H1 (cell line): ENCODE results near the gene LMO4. TPM values are rescaled to one million over a fixed set of nuclear protein-coding genes. Genes with fewer than 3 reads are reported as not detected.

Source experiments
- CTCF ChIA-PET: fragments of 300-600 bp; sonication (Branson Sonifier 250); formaldehyde crosslinking; loops from one replicate; lab custom pipeline; 2021; ENCODE audit not compliant: partially characterized antibody; lab: Charles Lee
- POLR2A ChIA-PET: fragments of 300-600 bp; sonication (Branson Sonifier 250); formaldehyde crosslinking; loops from one replicate; lab custom pipeline; 2021; ENCODE audit warnings: inconsistent platforms; ENCODE audit not compliant: partially characterized antibody; lab: Charles Lee
- DNase-seq, 2 experiments: peaks; one replicate each; pipeline versions ENCODE4 v3.0.0 to v3.0.0-alpha.2; 2010 to 2022; ENCODE audit warnings: low spot score in 2 of 2, low read depth in 1 of 2, mixed read lengths in 1 of 2
- FAIRE-seq: peaks from 2 replicates; lab custom pipeline; 2011; peaks lifted over from hg19 to GRCh38; lab: Jason Lieb, UNC
- H2AFZ ChIP-seq: 2 replicates; pipeline ENCODE4 v1.8.1; 2012; ENCODE audit warnings: low read length, inconsistent platforms
- H2AK5ac ChIP-seq: 2 replicates; pipeline ENCODE4 v1.6.1; 2013; ENCODE audit warnings: low read depth, low read length
- H2BK120ac ChIP-seq: replicated peaks from 2 replicates; pipeline ENCODE3; 2013; ENCODE audit warnings: low read depth, low read length, inconsistent platforms
- H2BK12ac ChIP-seq: 2 replicates; pipeline ENCODE4 v1.6.1; 2013; ENCODE audit warnings: low read depth, low read length
- H2BK15ac ChIP-seq: 2 replicates; pipeline ENCODE4 v1.6.1; 2013; ENCODE audit warnings: low read length
- H2BK20ac ChIP-seq: 2 replicates; pipeline ENCODE4 v1.6.1; 2013; ENCODE audit warnings: low read length
- H2BK5ac ChIP-seq: 2 replicates; pipeline ENCODE4 v1.6.1; 2013; ENCODE audit warnings: low read depth, low read length
- H3K14ac ChIP-seq: 2 replicates; pipeline ENCODE4 v1.6.1; 2013; ENCODE audit warnings: inconsistent platforms; ENCODE audit not compliant: insufficient read length
- H3K18ac ChIP-seq: 2 replicates; pipeline ENCODE4 v1.6.1; 2013; ENCODE audit warnings: low read length; ENCODE audit errors: extremely low read depth
- H3K23ac ChIP-seq: 2 replicates; pipeline ENCODE4 v1.6.1; 2013; ENCODE audit warnings: inconsistent platforms; ENCODE audit not compliant: insufficient read length
- H3K23me2 ChIP-seq: 2 replicates; pipeline ENCODE4 v1.6.1; 2013; ENCODE audit warnings: low read depth, low read length
- H3K27ac ChIP-seq: 2 replicates; pipeline ENCODE4 v1.6.1; 2011; ENCODE audit warnings: low read depth, low read length, inconsistent platforms
- H3K27me3 ChIP-seq, 4 experiments: replicated peaks in 1 of 4; 1 replicate in 1 of 4; 2 replicates in 3 of 4; pipeline versions ENCODE4 v1.6.1 to v1.8.1; 2011 to 2013; ENCODE audit warnings: low read length in 3 of 4, mild to moderate bottlenecking in 3 of 4, inconsistent platforms in 2 of 4, mixed read lengths in 2 of 4, moderate library complexity in 1 of 4; ENCODE audit not compliant: control insufficient read depth in 3 of 4, insufficient read depth in 3 of 4; ENCODE audit errors: extremely low read depth in 1 of 4
- H3K36me3 ChIP-seq, 4 experiments: 2 replicates each; pipeline versions ENCODE4 v1.6.1 to v1.8.1; 2011 to 2013; ENCODE audit warnings: mild to moderate bottlenecking in 4 of 4, low read length in 3 of 4, moderate library complexity in 2 of 4, control low read depth in 1 of 4, inconsistent platforms in 1 of 4; ENCODE audit not compliant: insufficient read depth in 4 of 4, control insufficient read depth in 2 of 4
- H3K4ac ChIP-seq: replicated peaks from 2 replicates; pipeline ENCODE3; 2013; ENCODE audit warnings: low read length, low read depth, mixed read lengths, inconsistent platforms; ENCODE audit not compliant: insufficient read length
- H3K4me1 ChIP-seq, 4 experiments: replicated peaks in 1 of 4; 1 replicate in 1 of 4; 2 replicates in 3 of 4; pipeline versions ENCODE4 v1.6.1 to v1.8.1; 2011 to 2013; ENCODE audit warnings: low read length in 3 of 4, inconsistent platforms in 2 of 4, mixed read lengths in 1 of 4; ENCODE audit not compliant: insufficient read depth in 4 of 4, control insufficient read depth in 3 of 4
- H3K4me2 ChIP-seq, 2 experiments: 2 replicates each; pipeline versions ENCODE4 v1.6.1 to v1.8.1; 2011 to 2013; ENCODE audit warnings: low read depth in 2 of 2, low read length in 2 of 2, control low read depth in 1 of 2, inconsistent platforms in 1 of 2, mild to moderate bottlenecking in 1 of 2; ENCODE audit not compliant: insufficient read depth in 1 of 2
- H3K4me3 ChIP-seq, 4 experiments: fragments of 200-600, 300-600 bp in 1 of 4; sonication (generic), shearing (Covaris generic), sonication (Bioruptor Twin) in 1 of 4; 2 replicates each; pipeline versions ENCODE4 v1.5.1 to v1.8.1; 2011 to 2016; ENCODE audit warnings: low read length in 4 of 4, low read depth in 3 of 4, control low read depth in 2 of 4, inconsistent platforms in 2 of 4, mild to moderate bottlenecking in 2 of 4, mixed read lengths in 1 of 4, moderate library complexity in 1 of 4; ENCODE audit not compliant: insufficient read depth in 2 of 4; ENCODE audit errors: extremely low read depth in 1 of 4
- H3K56ac ChIP-seq: replicated peaks from 2 replicates; pipeline ENCODE3; 2013; ENCODE audit warnings: low read depth, mild to moderate bottlenecking, mixed read lengths, low read length, inconsistent platforms; ENCODE audit not compliant: insufficient read length
- H3K79me1 ChIP-seq: 2 replicates; pipeline ENCODE4 v1.6.1; 2013; ENCODE audit warnings: low read depth, low read length, control low read depth
- H3K79me2 ChIP-seq, 2 experiments: 2 replicates each; pipeline versions ENCODE4 v1.6.1 to v1.8.1; 2012 to 2013; ENCODE audit warnings: low read length in 2 of 2, mild to moderate bottlenecking in 2 of 2, inconsistent platforms in 1 of 2; ENCODE audit not compliant: insufficient read depth in 2 of 2, control insufficient read depth in 1 of 2
- H3K9ac ChIP-seq, 4 experiments: replicated peaks in 1 of 4; 1 replicate in 1 of 4; 2 replicates in 3 of 4; pipeline versions ENCODE4 v1.6.1 to v1.8.1; 2011 to 2013; ENCODE audit warnings: low read depth in 3 of 4, low read length in 3 of 4, control low read depth in 2 of 4, mild to moderate bottlenecking in 2 of 4, moderate library complexity in 2 of 4, inconsistent platforms in 1 of 4; ENCODE audit errors: extremely low read depth in 1 of 4
- H3K9me3 ChIP-seq, 2 experiments: 2 replicates each; pipeline versions ENCODE4 v1.6.1 to v1.8.1; 2012 to 2013; ENCODE audit warnings: mild to moderate bottlenecking in 2 of 2, moderate library complexity in 2 of 2, control low read depth in 1 of 2, inconsistent platforms in 1 of 2, low read depth in 1 of 2, low read length in 1 of 2, mixed read lengths in 1 of 2; ENCODE audit not compliant: insufficient read depth in 2 of 2
- H4K20me1 ChIP-seq, 2 experiments: replicated peaks in 1 of 2; 2 replicates each; pipeline versions ENCODE3 to v1.8.1; 2011 to 2013; ENCODE audit warnings: inconsistent platforms in 2 of 2, low read length in 2 of 2, mild to moderate bottlenecking in 1 of 2; ENCODE audit not compliant: insufficient read depth in 2 of 2, control insufficient read depth in 1 of 2
- H4K5ac ChIP-seq: 2 replicates; pipeline ENCODE4 v1.6.1; 2013; ENCODE audit warnings: low read length, low read depth, mixed read lengths, inconsistent platforms; ENCODE audit not compliant: insufficient read length
- H4K8ac ChIP-seq: 2 replicates; pipeline ENCODE4 v1.8.0; 2013; ENCODE audit warnings: mild to moderate bottlenecking, moderate library complexity, low read length, inconsistent platforms; ENCODE audit not compliant: insufficient read depth; ENCODE audit errors: extremely low read depth
- H4K91ac ChIP-seq: replicated peaks from 2 replicates; pipeline ENCODE3; 2013; ENCODE audit warnings: low read length, mixed read lengths, inconsistent platforms; ENCODE audit not compliant: insufficient read length
- CHD1 ChIP-seq: IDR thresholded peaks from 2 replicates; pipeline ENCODE4 v1.6.1; 2012; ENCODE audit warnings: low read depth, low read length, improper control_type of control experiment
- CTBP2 ChIP-seq: IDR thresholded peaks from 2 replicates; pipeline ENCODE4 v1.7.0; 2011; ENCODE audit warnings: borderline replicate concordance, mild to moderate bottlenecking, moderate library complexity, mixed read lengths, low read length; ENCODE audit not compliant: insufficient read depth, insufficient read length
- EP300 ChIP-seq, 2 experiments: IDR thresholded peaks; 1 replicate in 1 of 2; 2 replicates in 1 of 2; pipeline ENCODE4 v1.6.1; 2011 to 2012; ENCODE audit warnings: low read depth in 2 of 2, low read length in 2 of 2, mild to moderate bottlenecking in 2 of 2, borderline replicate concordance in 1 of 2, inconsistent platforms in 1 of 2, moderate library complexity in 1 of 2
- FOSL1 ChIP-seq: IDR thresholded peaks from 2 replicates; pipeline ENCODE4 v1.6.1; 2011; ENCODE audit warnings: mild to moderate bottlenecking, low read depth, low read length, moderate library complexity; ENCODE audit not compliant: insufficient read depth
- KDM4A ChIP-seq: IDR thresholded peaks from one replicate; pipeline ENCODE4 v1.7.1; 2012; ENCODE audit warnings: low read depth, mild to moderate bottlenecking, moderate library complexity, low read length, inconsistent platforms; ENCODE audit not compliant: severe bottlenecking
- POLR2A ChIP-seq, 2 experiments: IDR thresholded peaks; 1 replicate in 1 of 2; 2 replicates in 1 of 2; pipeline ENCODE4 v1.6.1; 2011; ENCODE audit warnings: low read depth in 2 of 2, low read length in 2 of 2, mild to moderate bottlenecking in 2 of 2; ENCODE audit errors: control extremely low read depth in 1 of 2
- SAP30 ChIP-seq: fragments of 300-600 bp; sonication (generic); IDR thresholded peaks from 2 replicates; pipeline ENCODE4 v1.7.1; 2012; ENCODE audit warnings: low read length, moderate library complexity, mild to moderate bottlenecking, inconsistent platforms; ENCODE audit not compliant: insufficient read depth, insufficient replicate concordance
- SP2 ChIP-seq: IDR thresholded peaks from 2 replicates; pipeline ENCODE4 v1.6.1; 2012; ENCODE audit warnings: mild to moderate bottlenecking, low read length, inconsistent platforms
- SP4 ChIP-seq: IDR thresholded peaks from 2 replicates; pipeline ENCODE4 v1.6.1; 2012; ENCODE audit warnings: low read length, inconsistent platforms
- TBP ChIP-seq: IDR thresholded peaks from 2 replicates; pipeline ENCODE4 v1.6.1; 2011; ENCODE audit warnings: low read depth, low read length, improper control_type of control experiment
- WGBS, 2 experiments: shearing (Covaris generic) in 1 of 2; methylation state at CpG; one replicate each; pipeline versions ENCODE4 v1.1.6 to v1.1.7; 2013 to 2015; ENCODE audit warnings: low lambda C conversion rate in 2 of 2, mixed read lengths in 2 of 2, inconsistent platforms in 1 of 2, low coverage in 1 of 2, missing lambda C conversion rate in 1 of 2; ENCODE audit not compliant: insufficient replicate concordance in 2 of 2, insufficient coverage in 1 of 2, insufficient read length in 1 of 2; ENCODE audit errors: extremely low coverage in 1 of 2, missing lambda C conversion rate in 1 of 2; 5-methylcytosine and 5-hydroxymethylcytosine counted together
- polyA plus RNA-seq, 7 experiments: library from polyadenylated mRNA; depleted of rRNA in 3 of 7; stranded (reverse) in 5 of 7; unstranded in 2 of 7; fragments of >200 nt in 5 of 7; fragments of 200-250 nt in 2 of 7; gene quantifications; 1 replicate in 5 of 7; 2 replicates in 1 of 7; 4 replicates in 1 of 7; pipeline versions ENCODE4 v1.2.1 to v1.2.3, GENCODE V29; 2011 to 2013; ENCODE audit warnings: missing spikeins in 2 of 7, mixed read lengths in 2 of 7
- total RNA-seq: library from RNA; stranded (reverse); fragmentation: NEBNext Ultra II Directional; extraction: Animal tissue kit (Norgen Biotek cat#: 25700); gene quantifications from 2 replicates; pipeline ENCODE4 v1.2.1, GENCODE V29; 2021
- TF ChIP-seq, protein P1 (sequence below), 3 experiments: IDR thresholded peaks; 1 replicate in 2 of 3; 2 replicates in 1 of 3; pipeline versions ENCODE4 v1.5.1 to v1.6.1; 2011; ENCODE audit warnings: low read length in 3 of 3, mild to moderate bottlenecking in 3 of 3, inconsistent platforms in 2 of 3, low read depth in 1 of 3, moderate library complexity in 1 of 3; ENCODE audit not compliant: insufficient read depth in 1 of 3; ENCODE audit errors: control extremely low read depth in 1 of 3

The LMO4 gene
- total and polyA plus RNA-seq, 2 of the 8 experiments (the other 6 are each of a cell fraction or from before 2014, with no cell fraction given), result 71.7 to 98.7 TPM

DNA sequence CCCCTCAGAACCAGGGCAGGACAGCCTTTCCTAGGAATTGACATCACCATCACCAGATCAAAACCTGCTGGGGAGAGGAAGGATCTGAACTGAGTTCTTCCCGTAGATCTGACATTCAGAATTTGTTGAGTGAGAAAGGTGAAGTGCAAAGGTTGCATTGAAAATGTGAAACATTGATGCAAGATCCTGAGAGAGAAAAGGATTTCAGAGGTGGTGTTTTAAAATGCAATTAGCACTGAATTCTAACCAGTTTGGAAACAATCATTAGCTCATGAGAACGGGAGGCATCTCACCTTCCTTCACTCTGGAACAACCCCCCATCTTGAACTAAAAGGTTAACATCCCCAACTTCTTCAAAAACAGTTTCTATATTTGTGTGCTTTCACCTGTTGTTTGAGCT is 20.4 kb downstream of the LMO4 start:
- no peaks in the 10 kb centered on the region; the same call in 1 of the 2 replicates for H3K23me2 ChIP-seq
- H3K23ac ChIP-seq, result no peak overlapping the region
- H4K5ac ChIP-seq, result no peak overlapping the region
- H4K91ac ChIP-seq, result no peak overlapping the region
- H3K56ac ChIP-seq, result no peak overlapping the region
- ChIA-PET POLR2A (interaction anchor here (0.9 to 13.3 kb wide), 3 partner anchors 10 to 19 kb away, joined by 3 to 184 read pairs (median 12); partner anchors contain the start of gene LMO4), CTCF (interaction anchor here (1.4 to 2.8 kb wide), 2 partner anchors 15 to 23 kb away, joined by 4 to 13 read pairs; no protein-coding TSS in a partner anchor)
- no peak overlapping the region for H2BK20ac ChIP-seq
- no peaks in the 10 kb centered on the region for H3K79me2 ChIP-seq
- H3K4me3 ChIP-seq, result no peak overlapping the region
- FAIRE-seq, result no peak
- H2AFZ ChIP-seq, result no peak overlapping the region
- 85% methylated on average over 2 of the region's 2 CpGs; no CpG with 5 or more reads in 1 of the 2 experiments for WGBS, 2 experiments
- DNase-seq, result no peak
- peaks cover 0 to 7% (median 2%) of the 10 kb centered on the region in 4 experiments; a peak in 3 of 7 replicates for H3K4me1 ChIP-seq
- no peak overlapping the region for H3K14ac ChIP-seq
- no peak overlapping the region for H2BK5ac ChIP-seq
- no peaks in the 10 kb centered on the region for H3K27me3 ChIP-seq
- no peak overlapping the region for H3K4me2 ChIP-seq
- H3K27ac ChIP-seq, result no peak overlapping the region
- H3K4ac ChIP-seq, result no peak overlapping the region
- no peak overlapping the region for H2BK15ac ChIP-seq
- H3K18ac ChIP-seq, result no peak overlapping the region
- H3K36me3 ChIP-seq, result peaks cover 2 to 27% (median 7%) of the 10 kb centered on the region in 4 experiments; a peak in 4 of 8 replicates
- H4K8ac ChIP-seq, result no peak overlapping the region
- no peak overlapping the region for H2AK5ac ChIP-seq
- no peaks in the 10 kb centered on the region for H3K79me1 ChIP-seq
- H3K9ac ChIP-seq, result no peak overlapping the region
- H2BK120ac ChIP-seq, result no peak overlapping the region
- no peaks in the 10 kb centered on the region for H3K9me3 ChIP-seq
- H4K20me1 ChIP-seq, result no peaks in the 10 kb centered on the region
- H2BK12ac ChIP-seq, result no peak overlapping the region
- TF ChIP-seq, protein P1, sequence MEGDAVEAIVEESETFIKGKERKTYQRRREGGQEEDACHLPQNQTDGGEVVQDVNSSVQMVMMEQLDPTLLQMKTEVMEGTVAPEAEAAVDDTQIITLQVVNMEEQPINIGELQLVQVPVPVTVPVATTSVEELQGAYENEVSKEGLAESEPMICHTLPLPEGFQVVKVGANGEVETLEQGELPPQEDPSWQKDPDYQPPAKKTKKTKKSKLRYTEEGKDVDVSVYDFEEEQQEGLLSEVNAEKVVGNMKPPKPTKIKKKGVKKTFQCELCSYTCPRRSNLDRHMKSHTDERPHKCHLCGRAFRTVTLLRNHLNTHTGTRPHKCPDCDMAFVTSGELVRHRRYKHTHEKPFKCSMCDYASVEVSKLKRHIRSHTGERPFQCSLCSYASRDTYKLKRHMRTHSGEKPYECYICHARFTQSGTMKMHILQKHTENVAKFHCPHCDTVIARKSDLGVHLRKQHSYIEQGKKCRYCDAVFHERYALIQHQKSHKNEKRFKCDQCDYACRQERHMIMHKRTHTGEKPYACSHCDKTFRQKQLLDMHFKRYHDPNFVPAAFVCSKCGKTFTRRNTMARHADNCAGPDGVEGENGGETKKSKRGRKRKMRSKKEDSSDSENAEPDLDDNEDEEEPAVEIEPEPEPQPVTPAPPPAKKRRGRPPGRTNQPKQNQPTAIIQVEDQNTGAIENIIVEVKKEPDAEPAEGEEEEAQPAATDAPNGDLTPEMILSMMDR (IDR thresholded peaks at IDR 0.05; ENCODE audit: control extremely low read depth in 1 of 3, insufficient read depth in 1 of 3, low read depth in 1 of 3, low read length in 3 of 3), result no peak
- TF ChIP-seq SP4, result no peak
- TF ChIP-seq POLR2A (IDR thresholded peaks at IDR 0.05; ENCODE audit: control extremely low read depth in 1 of 2, low read depth in 2 of 2, low read length in 2 of 2), result no peak
- TF ChIP-seq EP300 (IDR thresholded peaks at IDR 0.05; ENCODE audit: borderline replicate concordance in 1 of 2, low read depth in 2 of 2, low read length in 2 of 2), result no peak
- TF ChIP-seq KDM4A, result no peak
- TF ChIP-seq SP2, result no peak
- TF ChIP-seq TBP, result no peak
- TF ChIP-seq CHD1, result no peak
- no peak for TF ChIP-seq FOSL1
- TF ChIP-seq CTBP2, result no peak
- no peak for TF ChIP-seq SAP30
